Measurements from ENCODE around the gene TMC3. TPM values are rescaled to one million over a fixed set of nuclear protein-coding genes. Genes with fewer than 3 reads are reported as not detected.

TMC3 gene
- total and polyA plus RNA-seq, 2 of the 13 experiments (the other 11 are each of a cell fraction or from before 2014, with no cell fraction given): not detected

DNA sequence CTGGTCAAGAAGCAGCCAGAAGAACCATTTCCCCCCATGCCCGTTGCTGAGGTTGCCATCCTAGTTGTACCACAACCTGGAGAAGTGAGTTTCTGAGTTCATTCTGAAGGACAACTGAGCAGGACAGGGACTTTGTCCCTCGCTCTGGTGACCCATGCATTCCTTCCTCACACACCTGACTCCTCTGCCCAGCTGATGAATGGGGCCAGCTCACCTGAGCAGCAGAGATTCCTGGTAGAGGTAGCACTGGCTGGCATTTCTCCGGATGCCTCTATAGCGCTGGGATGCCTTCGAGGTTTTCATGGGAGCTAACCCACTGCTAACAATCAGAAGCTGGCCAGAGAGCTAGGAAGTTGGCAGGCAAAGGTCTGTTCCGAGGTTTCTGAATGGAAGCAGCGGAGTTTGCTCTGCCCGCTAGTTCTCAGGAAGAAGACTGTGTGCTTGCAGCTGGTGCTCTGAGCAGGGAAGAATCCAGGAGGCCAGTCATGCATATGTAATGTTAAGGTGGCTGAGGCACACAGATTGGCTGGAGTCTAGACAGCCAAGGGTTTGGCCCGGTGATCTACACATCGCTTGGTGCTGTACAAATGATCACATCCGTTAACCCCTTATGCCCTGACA, at the start of gene TMC3 (continued):
- TF ChIP-seq, protein P1, sequence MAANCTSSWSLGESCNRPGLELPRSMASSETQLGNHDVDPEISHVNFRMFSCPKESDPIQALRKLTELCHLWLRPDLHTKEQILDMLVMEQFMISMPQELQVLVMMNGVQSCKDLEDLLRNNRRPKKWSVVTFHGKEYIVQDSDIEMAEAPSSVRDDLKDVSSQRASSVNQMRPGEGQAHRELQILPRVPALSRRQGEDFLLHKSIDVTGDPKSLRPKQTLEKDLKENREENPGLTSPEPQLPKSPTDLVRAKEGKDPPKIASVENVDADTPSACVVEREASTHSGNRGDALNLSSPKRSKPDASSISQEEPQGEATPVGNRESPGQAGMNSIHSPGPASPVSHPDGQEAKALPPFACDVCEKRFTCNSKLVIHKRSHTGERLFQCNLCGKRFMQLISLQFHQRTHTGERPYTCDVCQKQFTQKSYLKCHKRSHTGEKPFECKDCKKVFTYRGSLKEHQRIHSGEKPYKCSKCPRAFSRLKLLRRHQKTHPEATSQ (CRISPR knock-in tag; IDR thresholded peaks at IDR 0.05; ENCODE audit: borderline replicate concordance): no peak
- TF ChIP-seq ZNF557 (CRISPR knock-in tag; IDR thresholded peaks at IDR 0.05): no peak

DNA sequence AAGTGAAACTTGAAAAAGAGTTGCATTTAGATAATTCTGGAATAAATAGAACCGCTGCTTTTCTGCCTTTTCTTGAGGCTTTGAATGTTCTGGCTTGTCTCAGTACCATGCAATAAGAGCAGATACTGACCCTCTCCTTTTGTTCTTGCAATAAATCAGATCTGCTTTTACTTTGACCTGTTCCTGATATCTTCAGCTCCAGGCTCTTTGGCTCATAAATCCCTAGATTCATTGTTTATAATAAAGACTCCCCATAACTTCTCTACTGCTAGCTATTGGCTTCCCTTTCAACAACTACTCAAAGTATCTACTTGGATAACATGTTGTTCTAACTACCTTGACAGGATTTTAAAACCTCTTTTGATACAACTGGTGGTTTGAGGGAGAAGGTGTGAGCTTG, 47.4 kb upstream of the TMC3 start:
- intact Hi-C loops (cut with micrococcal nuclease; ENCODE audit: unreplicated experiment) (no loop called here), in situ Hi-C loops (cut with HindIII; ENCODE audit: extremely low pct_ligation_motif_present, low pct_unique_long_range_greater_than_20kb) (no loop called here)
- Histone ChIP-seq H3K4me1 (ENCODE audit: insufficient read depth, low read length) (no peaks in the 10 kb centered on the region), H2AFZ (ENCODE audit: low read length) (no peak overlapping the region), H3K9ac (ENCODE audit: insufficient read depth, low read depth, low read length) (no peak overlapping the region), H3K4me3 (replicated peaks in 1 of 3; ENCODE audit: insufficient read depth in 1 of 3, low read depth in 2 of 3, low read length in 3 of 3) (no peak overlapping the region), H3K27ac (ENCODE audit: extremely low read length, insufficient read depth, low read length) (no peak overlapping the region), H3K27me3 (ENCODE audit: control insufficient read depth in 1 of 2, insufficient read depth in 2 of 2, low read length in 2 of 2) (no peaks in the 10 kb centered on the region; a peak in 1 of 5 replicates), H4K20me1 (ENCODE audit: insufficient read depth, low read length) (no peaks in the 10 kb centered on the region), H3K4me2 (ENCODE audit: low read depth, low read length) (no peak overlapping the region), H3K36me3 (replicated peaks in 1 of 2; ENCODE audit: control insufficient read depth in 1 of 2, insufficient read depth in 2 of 2, low read length in 2 of 2) (no peaks in the 10 kb centered on the region), H3K79me2 (ENCODE audit: insufficient read depth, low read length) (no peaks in the 10 kb centered on the region), H3K9me3 (ENCODE audit: low read length) (no peaks in the 10 kb centered on the region)
- FAIRE-seq (no peak), DNase-seq (ENCODE audit: low spot score) (no peak), ATAC-seq (no peak)
- ChIA-PET POLR2A (no interaction called here), CTCF (ENCODE audit: low intra/inter-chr PET ratio, low total read pairs) (no interaction called here)
- BruUV-seq (replicated peaks): no TSS peak
- TF ChIP-seq ZNF331 (CRISPR knock-in tag; IDR thresholded peaks at IDR 0.05) (no peak), SMAD9 (CRISPR knock-in tag; IDR thresholded peaks at IDR 0.05) (no peak)
- TF ChIP-seq, protein P2, sequence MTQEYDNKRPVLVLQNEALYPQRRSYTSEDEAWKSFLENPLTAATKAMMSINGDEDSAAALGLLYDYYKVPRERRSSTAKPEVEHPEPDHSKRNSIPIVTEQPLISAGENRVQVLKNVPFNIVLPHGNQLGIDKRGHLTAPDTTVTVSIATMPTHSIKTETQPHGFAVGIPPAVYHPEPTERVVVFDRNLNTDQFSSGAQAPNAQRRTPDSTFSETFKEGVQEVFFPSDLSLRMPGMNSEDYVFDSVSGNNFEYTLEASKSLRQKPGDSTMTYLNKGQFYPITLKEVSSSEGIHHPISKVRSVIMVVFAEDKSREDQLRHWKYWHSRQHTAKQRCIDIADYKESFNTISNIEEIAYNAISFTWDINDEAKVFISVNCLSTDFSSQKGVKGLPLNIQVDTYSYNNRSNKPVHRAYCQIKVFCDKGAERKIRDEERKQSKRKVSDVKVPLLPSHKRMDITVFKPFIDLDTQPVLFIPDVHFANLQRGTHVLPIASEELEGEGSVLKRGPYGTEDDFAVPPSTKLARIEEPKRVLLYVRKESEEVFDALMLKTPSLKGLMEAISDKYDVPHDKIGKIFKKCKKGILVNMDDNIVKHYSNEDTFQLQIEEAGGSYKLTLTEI (CRISPR knock-in tag; conservative IDR thresholded peaks at IDR 0.05): no peak
- 0% methylated on average over 1 of the region's 1 CpG for WGBS (ENCODE audit: low lambda C conversion rate)

All from HepG2 (cell line).